GM12878 (cell line): ENCODE results near the gene PRCD. TPM values are rescaled to one million over a fixed set of nuclear protein-coding genes. Genes with fewer than 3 reads are reported as not detected.

ENCODE experiments used
- FOXM1 ChIP-seq: IDR thresholded peaks from 2 replicates; pipeline ENCODE4 v1.6.1; 2012; ENCODE audit warnings: low read depth, mild to moderate bottlenecking, inconsistent platforms, low read length, moderate library complexity
- KAT2A ChIP-seq: conservative IDR thresholded peaks from 2 replicates; pipeline ENCODE4 v1.6.1; 2011; ENCODE audit warnings: low read depth, low read length; ENCODE audit not compliant: control insufficient read depth
- MEF2B ChIP-seq: fragments of 450-650 bp; IDR thresholded peaks from 2 replicates; pipeline ENCODE4 v1.6.1; 2018; ENCODE audit warnings: mild to moderate bottlenecking, moderate library complexity; ENCODE audit not compliant: partially characterized antibody, poor library complexity, severe bottlenecking
- PAX5 ChIP-seq: IDR thresholded peaks from 2 replicates; pipeline ENCODE4 v1.6.1; 2011; ENCODE audit warnings: low read depth, low read length, borderline replicate concordance
- PML ChIP-seq: IDR thresholded peaks from 2 replicates; pipeline ENCODE4 v1.6.1; 2012; ENCODE audit warnings: low read length, inconsistent platforms
- POLR2A ChIP-seq: IDR thresholded peaks from 2 replicates; pipeline ENCODE4 v1.6.1; 2011; ENCODE audit warnings: low read depth, mild to moderate bottlenecking, low read length
- polyA plus RNA-seq, 11 experiments: library from polyadenylated mRNA; depleted of rRNA in 4 of 11; unstranded in 6 of 11; stranded (reverse) in 5 of 11; fragments of >200 nt; fragmentation: Nextera tagmentation in 4 of 11; fragmentation: Illumina TruSeq in 1 of 11; extraction: Ambion mirVana in 4 of 11; extraction: Trizol in 1 of 11; gene quantifications; 1 replicate in 1 of 11; 2 replicates in 10 of 11; pipeline versions ENCODE4 v1.2.1 to v1.2.3, GENCODE V29; 2011 to 2016; ENCODE audit warnings: inconsistent platforms in 2 of 11, missing spikeins in 2 of 11, low read depth in 1 of 11
- total RNA-seq, 4 experiments: library from RNA; depleted of rRNA in 3 of 4; stranded (reverse); fragments of >200 nt in 3 of 4; fragmentation: Illumina TruSeq in 1 of 4; extraction: Trizol in 1 of 4; gene quantifications; 2 replicates each; pipeline versions ENCODE4 v1.2.1 to v1.2.3, GENCODE V29; 2013 to 2021
- TF ChIP-seq, protein P1 (sequence below): IDR thresholded peaks from 2 replicates; pipeline ENCODE4 v1.6.1; 2011; ENCODE audit warnings: borderline replicate concordance, low read depth, mild to moderate bottlenecking, moderate library complexity, low read length; ENCODE audit not compliant: insufficient read depth, poor library complexity, severe bottlenecking
- TF ChIP-seq, protein P2 (sequence below): fragments of 450-650 bp; formaldehyde crosslinking; IDR thresholded peaks from 2 replicates; pipeline ENCODE4 v1.4.0; 2020; ENCODE audit warnings: mild to moderate bottlenecking, moderate library complexity

PRCD gene
- total and polyA plus RNA-seq, 10 of the 15 experiments (the other 5 are each of a cell fraction or from before 2014, with no cell fraction given): 0.18 to 0.95 (median 0.34) TPM; not detected in 4

GRCh38 chr17:76547642-76548202 is 7.9 kb downstream of the PRCD start (continued):
- TF ChIP-seq, protein P1, sequence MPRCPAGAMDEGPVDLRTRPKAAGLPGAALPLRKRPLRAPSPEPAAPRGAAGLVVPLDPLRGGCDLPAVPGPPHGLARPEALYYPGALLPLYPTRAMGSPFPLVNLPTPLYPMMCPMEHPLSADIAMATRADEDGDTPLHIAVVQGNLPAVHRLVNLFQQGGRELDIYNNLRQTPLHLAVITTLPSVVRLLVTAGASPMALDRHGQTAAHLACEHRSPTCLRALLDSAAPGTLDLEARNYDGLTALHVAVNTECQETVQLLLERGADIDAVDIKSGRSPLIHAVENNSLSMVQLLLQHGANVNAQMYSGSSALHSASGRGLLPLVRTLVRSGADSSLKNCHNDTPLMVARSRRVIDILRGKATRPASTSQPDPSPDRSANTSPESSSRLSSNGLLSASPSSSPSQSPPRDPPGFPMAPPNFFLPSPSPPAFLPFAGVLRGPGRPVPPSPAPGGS: peak; percentile 31
- TF ChIP-seq, protein P2, sequence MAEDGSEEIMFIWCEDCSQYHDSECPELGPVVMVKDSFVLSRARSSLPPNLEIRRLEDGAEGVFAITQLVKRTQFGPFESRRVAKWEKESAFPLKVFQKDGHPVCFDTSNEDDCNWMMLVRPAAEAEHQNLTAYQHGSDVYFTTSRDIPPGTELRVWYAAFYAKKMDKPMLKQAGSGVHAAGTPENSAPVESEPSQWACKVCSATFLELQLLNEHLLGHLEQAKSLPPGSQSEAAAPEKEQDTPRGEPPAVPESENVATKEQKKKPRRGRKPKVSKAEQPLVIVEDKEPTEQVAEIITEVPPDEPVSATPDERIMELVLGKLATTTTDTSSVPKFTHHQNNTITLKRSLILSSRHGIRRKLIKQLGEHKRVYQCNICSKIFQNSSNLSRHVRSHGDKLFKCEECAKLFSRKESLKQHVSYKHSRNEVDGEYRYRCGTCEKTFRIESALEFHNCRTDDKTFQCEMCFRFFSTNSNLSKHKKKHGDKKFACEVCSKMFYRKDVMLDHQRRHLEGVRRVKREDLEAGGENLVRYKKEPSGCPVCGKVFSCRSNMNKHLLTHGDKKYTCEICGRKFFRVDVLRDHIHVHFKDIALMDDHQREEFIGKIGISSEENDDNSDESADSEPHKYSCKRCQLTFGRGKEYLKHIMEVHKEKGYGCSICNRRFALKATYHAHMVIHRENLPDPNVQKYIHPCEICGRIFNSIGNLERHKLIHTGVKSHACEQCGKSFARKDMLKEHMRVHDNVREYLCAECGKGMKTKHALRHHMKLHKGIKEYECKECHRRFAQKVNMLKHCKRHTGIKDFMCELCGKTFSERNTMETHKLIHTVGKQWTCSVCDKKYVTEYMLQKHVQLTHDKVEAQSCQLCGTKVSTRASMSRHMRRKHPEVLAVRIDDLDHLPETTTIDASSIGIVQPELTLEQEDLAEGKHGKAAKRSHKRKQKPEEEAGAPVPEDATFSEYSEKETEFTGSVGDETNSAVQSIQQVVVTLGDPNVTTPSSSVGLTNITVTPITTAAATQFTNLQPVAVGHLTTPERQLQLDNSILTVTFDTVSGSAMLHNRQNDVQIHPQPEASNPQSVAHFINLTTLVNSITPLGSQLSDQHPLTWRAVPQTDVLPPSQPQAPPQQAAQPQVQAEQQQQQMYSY (CRISPR knock-in tag): no peak
- no peak for TF ChIP-seq FOXM1
- TF ChIP-seq MEF2B: no peak
- TF ChIP-seq PML: no peak
- TF ChIP-seq KAT2A: no peak
- no peak for TF ChIP-seq POLR2A
- no peak for TF ChIP-seq PAX5
